Liver (tissue), 3 donors: ENCODE measurements around the gene COA8.

Experiments used
- EGR1 ChIP-seq, 2 donors: IDR thresholded peaks; 2 replicates each; pipeline ENCODE4 v1.6.1; 2016 to 2018; ENCODE audit warnings: antibody characterized with exemption in 2 of 2, low read depth in 2 of 2
- FOXA1 ChIP-seq: IDR thresholded peaks from 2 replicates; pipeline ENCODE4 v1.6.1; 2016; ENCODE audit warnings: antibody characterized with exemption
- GABPA ChIP-seq, 2 donors: IDR thresholded peaks in 1 of 2; conservative IDR thresholded peaks in 1 of 2; 2 replicates each; pipeline ENCODE4 v1.6.1; 2016; ENCODE audit warnings: antibody characterized with exemption in 2 of 2, mild to moderate bottlenecking in 1 of 2, moderate library complexity in 1 of 2
- HNF4G ChIP-seq: IDR thresholded peaks from 2 replicates; pipeline ENCODE4 v1.6.1; 2016; ENCODE audit warnings: antibody characterized with exemption
- RAD21 ChIP-seq, 2 donors: IDR thresholded peaks; 2 replicates each; pipeline ENCODE4 v1.6.1; 2016; ENCODE audit warnings: antibody characterized with exemption in 2 of 2, mild to moderate bottlenecking in 2 of 2
- RXRA ChIP-seq, 2 donors: IDR thresholded peaks; 2 replicates each; pipeline ENCODE4 v1.6.1; 2017 to 2018; ENCODE audit warnings: antibody characterized with exemption in 2 of 2, mild to moderate bottlenecking in 1 of 2
- SP1 ChIP-seq: IDR thresholded peaks from 2 replicates; pipeline ENCODE4 v1.6.1; 2018; ENCODE audit warnings: antibody characterized with exemption, mild to moderate bottlenecking
- TAF1 ChIP-seq: conservative IDR thresholded peaks from 2 replicates; pipeline ENCODE4 v1.6.1; 2016; ENCODE audit warnings: antibody characterized with exemption, mild to moderate bottlenecking
- YY1 ChIP-seq: IDR thresholded peaks from 2 replicates; pipeline ENCODE4 v1.6.1; 2016; ENCODE audit warnings: antibody characterized with exemption, mild to moderate bottlenecking
- TF ChIP-seq, protein P1 (sequence below): fragments of 150-350 bp; IDR thresholded peaks from 2 replicates; pipeline ENCODE4 v1.5.1; 2017; ENCODE audit warnings: improper control_type of control experiment, low read depth, low read length; ENCODE audit not compliant: missing input control
- TF ChIP-seq, protein P2 (sequence below): IDR thresholded peaks from 2 replicates; pipeline ENCODE4 v1.6.1; 2016; ENCODE audit warnings: antibody characterized with exemption, mild to moderate bottlenecking
- TF ChIP-seq, protein P3 (sequence below): IDR thresholded peaks from 2 replicates; pipeline ENCODE4 v1.6.1; 2016; ENCODE audit warnings: antibody characterized with exemption
- TF ChIP-seq, protein P4 (sequence below): IDR thresholded peaks from 2 replicates; pipeline ENCODE4 v1.6.1; 2016; ENCODE audit warnings: antibody characterized with exemption
- donor health status: healthy.
- donor health status: healthy.

DNA sequence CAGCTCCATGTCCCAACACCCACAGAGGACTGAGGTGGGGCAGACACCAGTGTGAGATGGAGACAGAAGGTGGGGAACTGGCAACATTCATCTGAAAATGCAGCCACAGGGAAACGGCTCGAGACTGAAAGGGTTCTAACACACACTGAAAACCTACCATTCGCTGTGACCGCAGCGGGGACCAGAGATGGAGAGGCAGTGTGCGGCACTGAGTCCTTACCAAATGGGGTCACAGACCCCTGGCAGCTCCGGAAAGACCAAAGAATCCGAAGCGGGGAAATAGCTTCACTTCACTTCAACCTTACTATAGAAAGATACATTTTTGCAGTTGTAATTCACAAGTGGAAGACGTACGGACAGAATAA is 9.9 kb upstream of the COA8 start:
- TF ChIP-seq RAD21 (IDR thresholded peaks at IDR 0.05), result no peak
- TF ChIP-seq, protein P1, sequence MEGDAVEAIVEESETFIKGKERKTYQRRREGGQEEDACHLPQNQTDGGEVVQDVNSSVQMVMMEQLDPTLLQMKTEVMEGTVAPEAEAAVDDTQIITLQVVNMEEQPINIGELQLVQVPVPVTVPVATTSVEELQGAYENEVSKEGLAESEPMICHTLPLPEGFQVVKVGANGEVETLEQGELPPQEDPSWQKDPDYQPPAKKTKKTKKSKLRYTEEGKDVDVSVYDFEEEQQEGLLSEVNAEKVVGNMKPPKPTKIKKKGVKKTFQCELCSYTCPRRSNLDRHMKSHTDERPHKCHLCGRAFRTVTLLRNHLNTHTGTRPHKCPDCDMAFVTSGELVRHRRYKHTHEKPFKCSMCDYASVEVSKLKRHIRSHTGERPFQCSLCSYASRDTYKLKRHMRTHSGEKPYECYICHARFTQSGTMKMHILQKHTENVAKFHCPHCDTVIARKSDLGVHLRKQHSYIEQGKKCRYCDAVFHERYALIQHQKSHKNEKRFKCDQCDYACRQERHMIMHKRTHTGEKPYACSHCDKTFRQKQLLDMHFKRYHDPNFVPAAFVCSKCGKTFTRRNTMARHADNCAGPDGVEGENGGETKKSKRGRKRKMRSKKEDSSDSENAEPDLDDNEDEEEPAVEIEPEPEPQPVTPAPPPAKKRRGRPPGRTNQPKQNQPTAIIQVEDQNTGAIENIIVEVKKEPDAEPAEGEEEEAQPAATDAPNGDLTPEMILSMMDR, result no peak
- TF ChIP-seq, protein P2, sequence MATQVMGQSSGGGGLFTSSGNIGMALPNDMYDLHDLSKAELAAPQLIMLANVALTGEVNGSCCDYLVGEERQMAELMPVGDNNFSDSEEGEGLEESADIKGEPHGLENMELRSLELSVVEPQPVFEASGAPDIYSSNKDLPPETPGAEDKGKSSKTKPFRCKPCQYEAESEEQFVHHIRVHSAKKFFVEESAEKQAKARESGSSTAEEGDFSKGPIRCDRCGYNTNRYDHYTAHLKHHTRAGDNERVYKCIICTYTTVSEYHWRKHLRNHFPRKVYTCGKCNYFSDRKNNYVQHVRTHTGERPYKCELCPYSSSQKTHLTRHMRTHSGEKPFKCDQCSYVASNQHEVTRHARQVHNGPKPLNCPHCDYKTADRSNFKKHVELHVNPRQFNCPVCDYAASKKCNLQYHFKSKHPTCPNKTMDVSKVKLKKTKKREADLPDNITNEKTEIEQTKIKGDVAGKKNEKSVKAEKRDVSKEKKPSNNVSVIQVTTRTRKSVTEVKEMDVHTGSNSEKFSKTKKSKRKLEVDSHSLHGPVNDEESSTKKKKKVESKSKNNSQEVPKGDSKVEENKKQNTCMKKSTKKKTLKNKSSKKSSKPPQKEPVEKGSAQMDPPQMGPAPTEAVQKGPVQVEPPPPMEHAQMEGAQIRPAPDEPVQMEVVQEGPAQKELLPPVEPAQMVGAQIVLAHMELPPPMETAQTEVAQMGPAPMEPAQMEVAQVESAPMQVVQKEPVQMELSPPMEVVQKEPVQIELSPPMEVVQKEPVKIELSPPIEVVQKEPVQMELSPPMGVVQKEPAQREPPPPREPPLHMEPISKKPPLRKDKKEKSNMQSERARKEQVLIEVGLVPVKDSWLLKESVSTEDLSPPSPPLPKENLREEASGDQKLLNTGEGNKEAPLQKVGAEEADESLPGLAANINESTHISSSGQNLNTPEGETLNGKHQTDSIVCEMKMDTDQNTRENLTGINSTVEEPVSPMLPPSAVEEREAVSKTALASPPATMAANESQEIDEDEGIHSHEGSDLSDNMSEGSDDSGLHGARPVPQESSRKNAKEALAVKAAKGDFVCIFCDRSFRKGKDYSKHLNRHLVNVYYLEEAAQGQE, result no peak
- TF ChIP-seq EGR1 (IDR thresholded peaks at IDR 0.05; ENCODE audit: low read depth in 2 of 2), result no peak
- no peak for TF ChIP-seq YY1
- TF ChIP-seq SP1, result no peak
- TF ChIP-seq, protein P3, sequence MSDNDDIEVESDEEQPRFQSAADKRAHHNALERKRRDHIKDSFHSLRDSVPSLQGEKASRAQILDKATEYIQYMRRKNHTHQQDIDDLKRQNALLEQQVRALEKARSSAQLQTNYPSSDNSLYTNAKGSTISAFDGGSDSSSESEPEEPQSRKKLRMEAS, result no peak
- no peak for TF ChIP-seq GABPA (IDR thresholded peaks at IDR 0.05 in 1 of 2, conservative IDR thresholded peaks at IDR 0.05 in 1 of 2)
- TF ChIP-seq, protein P4, sequence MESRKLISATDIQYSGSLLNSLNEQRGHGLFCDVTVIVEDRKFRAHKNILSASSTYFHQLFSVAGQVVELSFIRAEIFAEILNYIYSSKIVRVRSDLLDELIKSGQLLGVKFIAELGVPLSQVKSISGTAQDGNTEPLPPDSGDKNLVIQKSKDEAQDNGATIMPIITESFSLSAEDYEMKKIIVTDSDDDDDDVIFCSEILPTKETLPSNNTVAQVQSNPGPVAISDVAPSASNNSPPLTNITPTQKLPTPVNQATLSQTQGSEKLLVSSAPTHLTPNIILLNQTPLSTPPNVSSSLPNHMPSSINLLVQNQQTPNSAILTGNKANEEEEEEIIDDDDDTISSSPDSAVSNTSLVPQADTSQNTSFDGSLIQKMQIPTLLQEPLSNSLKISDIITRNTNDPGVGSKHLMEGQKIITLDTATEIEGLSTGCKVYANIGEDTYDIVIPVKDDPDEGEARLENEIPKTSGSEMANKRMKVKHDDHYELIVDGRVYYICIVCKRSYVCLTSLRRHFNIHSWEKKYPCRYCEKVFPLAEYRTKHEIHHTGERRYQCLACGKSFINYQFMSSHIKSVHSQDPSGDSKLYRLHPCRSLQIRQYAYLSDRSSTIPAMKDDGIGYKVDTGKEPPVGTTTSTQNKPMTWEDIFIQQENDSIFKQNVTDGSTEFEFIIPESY, result no peak
- TF ChIP-seq HNF4G, result no peak
- TF ChIP-seq TAF1, result no peak
- no peak for TF ChIP-seq FOXA1
- no peak for TF ChIP-seq RXRA (IDR thresholded peaks at IDR 0.05)
